Natural killer cell (primary cell): ENCODE results near the gene ITPKB. TPM values are rescaled to one million over a fixed set of nuclear protein-coding genes. Genes with fewer than 3 reads are reported as not detected.
A peak's percentile ranks its signal among the peaks of the same experiment; 100 is the strongest.

ENCODE experiments used
- ATAC-seq, 3 donors: fragments of 150-1000 bp in 2 of 3; fragments of 200-7000 bp in 1 of 3; cut with Tn5 transposase; 1 replicate in 1 of 3; 2 replicates in 2 of 3; pipeline ENCODE4 v1.10.0; 2021; ENCODE audit warnings: mild to moderate bottlenecking in 2 of 3, moderate library complexity in 2 of 3
- DNase-seq, 2 donors: peaks; one replicate each; pipeline versions ENCODE4 v3.0.0 to v3.0.0-alpha.2; 2013 to 2021; ENCODE audit warnings: mixed read lengths in 1 of 2
- H3K27ac ChIP-seq: one replicate; pipeline ENCODE4 v1.5.1; 2013; ENCODE audit warnings: mild to moderate bottlenecking, low read length
- H3K27me3 ChIP-seq: one replicate; pipeline ENCODE4 v1.6.1; 2013; ENCODE audit warnings: low read length; ENCODE audit not compliant: control insufficient read depth, insufficient read depth
- H3K36me3 ChIP-seq: one replicate; pipeline ENCODE4 v1.6.1; 2013; ENCODE audit warnings: low read length; ENCODE audit not compliant: control insufficient read depth, insufficient read depth
- H3K4me1 ChIP-seq: one replicate; pipeline ENCODE4 v1.6.1; 2013; ENCODE audit warnings: low read length; ENCODE audit not compliant: control insufficient read depth, insufficient read depth
- H3K4me3 ChIP-seq: one replicate; pipeline ENCODE4 v1.5.1; 2013; ENCODE audit warnings: low read length
- H3K9me3 ChIP-seq: one replicate; pipeline ENCODE4 v1.6.1; 2013; ENCODE audit warnings: low read length; ENCODE audit not compliant: control insufficient read depth, insufficient read depth
- H3K27ac Mint-ChIP-seq, 2 donors: one replicate each; pipeline ENCODE4 v1.8.0; 2022; ENCODE audit warnings: mild to moderate bottlenecking in 2 of 2, mixed read lengths in 2 of 2, moderate library complexity in 1 of 2
- H3K27me3 Mint-ChIP-seq, 2 donors: one replicate each; pipeline ENCODE4 v1.8.0; 2022; ENCODE audit warnings: low read depth in 2 of 2, mixed read lengths in 2 of 2
- H3K36me3 Mint-ChIP-seq: one replicate; pipeline ENCODE4 v1.8.0; 2022; ENCODE audit warnings: mixed read lengths
- H3K4me1 Mint-ChIP-seq, 2 donors: one replicate each; pipeline ENCODE4 v1.8.0; 2022; ENCODE audit warnings: mixed read lengths in 2 of 2
- H3K4me3 Mint-ChIP-seq: one replicate; pipeline ENCODE4 v1.8.0; 2022; ENCODE audit warnings: mild to moderate bottlenecking, moderate library complexity, mixed read lengths
- H3K9me3 Mint-ChIP-seq, 2 donors: one replicate each; pipeline ENCODE4 v1.8.0; 2022; ENCODE audit warnings: mixed read lengths in 2 of 2
- WGBS: methylation state at CpG from one replicate; pipeline ENCODE4 v1.1.7; 2013; ENCODE audit warnings: missing lambda C conversion rate; ENCODE audit not compliant: insufficient coverage; 5-methylcytosine and 5-hydroxymethylcytosine counted together
- intact Hi-C: fragments of 100-400 bp; cut with micrococcal nuclease; formaldehyde crosslinking; loops from one replicate; pipeline ENCODE4 v1.14.2; 2022
- total RNA-seq, 4 donors: library from RNA; stranded (reverse); fragments of 120-200 nt in 1 of 4; gene quantifications; one replicate each; pipeline versions ENCODE4 v1.2.3 to v1.2.4, GENCODE V29; 2013 to 2022
- TF ChIP-seq, protein P1 (sequence below): fragments of 200-600 bp; IDR thresholded peaks from one replicate; pipeline ENCODE4 v1.8.0; 2022; ENCODE audit warnings: antibody characterized with exemption

The ITPKB gene
- total RNA-seq, 3 donors from 2014 or later (not counting 1 experiment from before 2014, with no cell fraction given), result 92.2 to 133 (median 99.0) TPM

DNA sequence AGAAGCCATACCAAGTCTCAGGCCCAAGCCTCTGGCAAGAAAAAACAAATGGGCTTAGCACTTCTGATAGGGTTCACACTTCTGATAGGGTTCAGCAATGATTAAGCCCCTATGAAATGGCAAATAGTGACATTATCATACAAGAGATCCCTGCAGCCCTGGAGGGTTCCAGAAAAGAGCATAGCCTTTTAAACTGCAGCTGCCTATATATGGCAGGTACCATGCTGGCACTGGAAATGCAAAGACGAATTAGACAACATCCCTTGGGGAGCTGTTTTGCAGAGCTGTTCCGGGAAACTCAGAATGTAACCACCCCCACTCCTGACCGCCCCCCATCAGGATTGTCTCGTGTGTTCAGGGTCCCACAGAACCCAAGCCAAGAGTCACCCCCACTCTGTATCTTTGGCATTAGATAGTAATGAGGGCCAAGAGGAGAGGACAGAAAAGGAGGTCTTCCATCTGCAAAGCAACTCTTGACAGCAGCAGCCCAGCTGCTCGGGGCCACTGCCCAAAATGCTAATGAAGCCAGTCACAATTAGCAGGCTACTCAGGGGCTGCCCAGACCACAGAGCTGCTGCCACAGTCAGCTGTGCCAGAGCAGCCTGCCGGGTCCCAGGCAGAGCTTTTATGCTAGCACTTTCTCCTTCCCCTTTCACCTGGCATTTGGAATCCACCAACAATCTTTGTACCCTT is 50.9 kb downstream of the ITPKB start:
- ATAC-seq (peak in 2 of 3 donors; percentile 15 to 33), DNase-seq (no peak)
- WGBS, result 63% methylated on average over 6 of the region's 6 CpGs
- peak overlapping the region; percentile 22 for H3K27ac ChIP-seq
- H3K4me3 ChIP-seq, result no peak overlapping the region
- H3K27ac Mint-ChIP-seq, result peak overlapping the region; percentile 97 to 99
- peaks cover 94 to 98% of the 10 kb centered on the region in 2 donors for H3K4me1 Mint-ChIP-seq
- peaks cover 14% of the 10 kb centered on the region for H3K36me3 ChIP-seq
- H3K9me3 ChIP-seq, result no peaks in the 10 kb centered on the region
- H3K9me3 Mint-ChIP-seq, result no peaks in the 10 kb centered on the region
- intact Hi-C loops, result loop anchor here (5.0 kb wide), 1 partner anchor 36 kb away; no protein-coding TSS in a partner anchor
- H3K27me3 Mint-ChIP-seq, result no peaks in the 10 kb centered on the region
- peaks cover 71% of the 10 kb centered on the region for H3K4me1 ChIP-seq
- H3K36me3 Mint-ChIP-seq, result no peaks in the 10 kb centered on the region
- no peak overlapping the region for H3K4me3 Mint-ChIP-seq
- TF ChIP-seq, protein P1, sequence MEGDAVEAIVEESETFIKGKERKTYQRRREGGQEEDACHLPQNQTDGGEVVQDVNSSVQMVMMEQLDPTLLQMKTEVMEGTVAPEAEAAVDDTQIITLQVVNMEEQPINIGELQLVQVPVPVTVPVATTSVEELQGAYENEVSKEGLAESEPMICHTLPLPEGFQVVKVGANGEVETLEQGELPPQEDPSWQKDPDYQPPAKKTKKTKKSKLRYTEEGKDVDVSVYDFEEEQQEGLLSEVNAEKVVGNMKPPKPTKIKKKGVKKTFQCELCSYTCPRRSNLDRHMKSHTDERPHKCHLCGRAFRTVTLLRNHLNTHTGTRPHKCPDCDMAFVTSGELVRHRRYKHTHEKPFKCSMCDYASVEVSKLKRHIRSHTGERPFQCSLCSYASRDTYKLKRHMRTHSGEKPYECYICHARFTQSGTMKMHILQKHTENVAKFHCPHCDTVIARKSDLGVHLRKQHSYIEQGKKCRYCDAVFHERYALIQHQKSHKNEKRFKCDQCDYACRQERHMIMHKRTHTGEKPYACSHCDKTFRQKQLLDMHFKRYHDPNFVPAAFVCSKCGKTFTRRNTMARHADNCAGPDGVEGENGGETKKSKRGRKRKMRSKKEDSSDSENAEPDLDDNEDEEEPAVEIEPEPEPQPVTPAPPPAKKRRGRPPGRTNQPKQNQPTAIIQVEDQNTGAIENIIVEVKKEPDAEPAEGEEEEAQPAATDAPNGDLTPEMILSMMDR, result no peak
- H3K27me3 ChIP-seq, result no peaks in the 10 kb centered on the region

- WGBS, result 39% methylated on average over 2 of the region's 2 CpGs
- peak overlapping the region; percentile 97 to 99 for H3K27ac Mint-ChIP-seq
- no peaks in the 10 kb centered on the region for H3K27me3 Mint-ChIP-seq
- peaks cover 9% of the 10 kb centered on the region for H3K36me3 ChIP-seq
- peak; percentile 66 to 78 (median 78) for ATAC-seq
- H3K4me1 ChIP-seq, result peaks cover 79% of the 10 kb centered on the region
- H3K4me3 Mint-ChIP-seq, result no peak overlapping the region
- H3K27me3 ChIP-seq, result no peaks in the 10 kb centered on the region
- H3K9me3 ChIP-seq, result no peaks in the 10 kb centered on the region
- peak overlapping the region; percentile 26 for H3K27ac ChIP-seq
- H3K9me3 Mint-ChIP-seq, result no peaks in the 10 kb centered on the region
- peaks cover 94 to 98% of the 10 kb centered on the region in 2 donors for H3K4me1 Mint-ChIP-seq
- TF ChIP-seq, protein P1, result peak; percentile 65
- H3K4me3 ChIP-seq, result no peak overlapping the region
- peak; percentile 52 to 78 for DNase-seq
- intact Hi-C loops, result loop anchor here (1.0 to 5.0 kb wide), 4 partner anchors 35 to 141 kb away; no protein-coding TSS in a partner anchor
- no peaks in the 10 kb centered on the region for H3K36me3 Mint-ChIP-seq
Observed at GRCh38 chr1:226687426-226687825, 51.7 kb downstream of the ITPKB start.

DNA sequence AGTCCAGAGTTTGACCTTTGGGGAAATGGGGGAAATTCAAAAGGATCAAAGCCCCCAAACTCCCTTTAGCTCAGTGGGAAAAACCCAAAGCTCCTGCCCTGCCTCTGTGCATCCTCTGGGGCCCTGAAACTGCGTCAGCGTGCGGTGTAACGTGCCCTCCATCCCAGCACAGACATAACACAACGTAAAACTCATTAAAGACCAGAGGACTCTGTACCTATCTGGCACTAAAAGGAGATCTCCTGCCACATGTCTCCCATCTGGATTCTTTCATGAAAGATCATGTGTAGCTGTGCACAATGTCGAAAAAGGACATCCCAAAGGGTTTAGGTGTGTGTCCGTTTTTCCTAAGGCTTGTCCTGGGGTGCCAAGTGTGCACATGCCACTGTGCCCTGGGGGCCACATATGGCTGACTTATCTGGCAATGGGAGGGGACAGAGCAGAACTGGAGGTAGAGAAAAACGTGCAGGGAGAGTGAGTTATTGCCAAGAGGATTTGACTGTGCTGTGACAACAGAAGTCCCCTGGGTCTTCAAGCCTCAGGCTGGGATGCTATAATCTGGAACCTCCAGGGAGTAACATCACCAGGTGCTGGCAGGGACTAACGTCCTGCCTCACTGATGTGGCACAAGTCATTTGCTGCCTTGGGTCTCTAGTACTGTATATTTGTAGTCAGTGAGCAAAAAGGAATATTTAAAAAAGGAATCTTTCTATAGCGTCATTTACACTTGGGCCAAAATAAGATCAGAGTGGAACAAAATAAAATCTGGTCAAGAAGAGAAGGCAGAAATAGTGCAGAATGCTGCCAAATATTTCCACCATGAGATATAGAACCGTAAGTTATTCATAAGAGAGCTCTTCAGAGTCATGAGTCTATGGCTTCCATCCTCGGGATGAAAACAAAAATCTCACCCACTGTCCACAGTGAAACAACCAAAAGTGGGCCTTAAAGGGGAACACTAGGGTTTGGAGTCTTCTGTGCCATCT is 52.3 kb downstream of the ITPKB start:
- no peaks in the 10 kb centered on the region for H3K9me3 Mint-ChIP-seq
- Histone ChIP-seq H3K9me3 (no peaks in the 10 kb centered on the region), H3K4me1 (peaks cover 84% of the 10 kb centered on the region), H3K27me3 (no peaks in the 10 kb centered on the region), H3K27ac (peak overlapping the region; percentile 26), H3K36me3 (peaks cover 9% of the 10 kb centered on the region), H3K4me3 (no peak overlapping the region)
- H3K4me3 Mint-ChIP-seq, result peak overlapping the region; percentile 35
- H3K27ac Mint-ChIP-seq, result peak overlapping the region; percentile 97 to 99
- ATAC-seq (no peak), DNase-seq (peak in 1 of 2 donors; percentile 65)
- 77% methylated on average over 12 of the region's 12 CpGs for WGBS
- no peaks in the 10 kb centered on the region for H3K27me3 Mint-ChIP-seq
- intact Hi-C loops, result loop anchor here (1.0 to 5.0 kb wide), 4 partner anchors 34 to 142 kb away; no protein-coding TSS in a partner anchor
- H3K36me3 Mint-ChIP-seq, result no peaks in the 10 kb centered on the region
- peaks cover 94 to 98% of the 10 kb centered on the region in 2 donors for H3K4me1 Mint-ChIP-seq
- TF ChIP-seq, protein P1, result no peak
